T-helper 22 cell (primary cell): ENCODE measurements around the gene RNF217.
"Not testable (repeated sequence)": the region's sequence is repeated elsewhere in the genome, so short reads cannot be mapped to it uniquely, and the experiment has no call there.

Experiments used
- DNase-seq: peaks from one replicate; pipeline ENCODE4 v3.0.0-alpha.2; 2020; ENCODE audit warnings: low read depth

RNF217 gene

DNA sequence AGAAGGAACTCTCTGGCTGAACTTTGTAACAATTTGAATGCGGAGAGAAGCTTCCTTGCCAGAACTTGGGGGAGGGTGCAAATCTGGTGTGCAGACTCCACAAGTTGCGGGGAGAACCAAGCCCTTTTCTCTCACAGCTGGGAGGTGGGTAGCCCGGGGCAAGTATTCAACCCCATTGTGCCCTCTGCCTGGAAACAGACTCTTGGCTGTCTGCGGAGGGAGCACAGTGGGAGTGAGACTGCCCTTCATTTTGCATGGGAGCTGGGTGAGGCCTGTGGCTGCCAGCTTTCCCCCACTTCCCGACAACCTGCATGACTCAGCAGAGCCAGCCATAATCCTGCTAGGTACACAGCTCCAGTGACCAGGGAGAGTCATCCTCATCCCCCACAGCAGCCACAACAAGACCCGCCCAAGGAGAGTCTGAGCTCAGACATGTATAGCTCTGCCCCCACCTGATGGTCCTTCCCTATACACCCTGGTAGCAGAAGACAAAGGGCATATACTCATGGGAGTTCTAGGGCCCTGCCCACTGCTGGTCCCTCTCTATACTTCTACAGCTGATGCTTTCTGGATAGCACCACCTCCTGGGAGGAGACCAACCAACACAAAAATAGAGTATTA, 161.9 kb downstream of the RNF217 start:
- DNase-seq = no peak

DNA sequence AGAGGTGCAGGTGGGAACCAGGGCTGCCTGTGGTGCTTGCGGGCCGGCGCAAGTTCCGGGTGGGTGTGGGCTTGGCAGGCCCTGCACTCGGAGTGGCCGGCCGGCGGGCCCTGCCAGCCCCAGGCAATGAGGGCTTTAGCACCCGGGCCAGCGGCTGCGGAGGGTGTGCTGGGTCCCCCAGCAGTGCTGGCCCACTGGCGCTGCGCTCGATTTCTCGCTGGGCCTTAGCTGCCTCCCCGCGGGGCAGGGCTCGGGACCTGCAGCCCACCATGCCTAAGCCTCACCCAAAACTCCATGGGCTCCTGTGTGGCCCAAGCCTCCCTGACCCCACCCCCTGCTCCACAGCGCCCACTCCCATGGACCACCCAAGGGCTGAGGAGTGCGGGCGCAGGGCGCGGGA, 163.6 kb downstream of the RNF217 start:
- DNase-seq = not testable (repeated sequence)

DNA sequence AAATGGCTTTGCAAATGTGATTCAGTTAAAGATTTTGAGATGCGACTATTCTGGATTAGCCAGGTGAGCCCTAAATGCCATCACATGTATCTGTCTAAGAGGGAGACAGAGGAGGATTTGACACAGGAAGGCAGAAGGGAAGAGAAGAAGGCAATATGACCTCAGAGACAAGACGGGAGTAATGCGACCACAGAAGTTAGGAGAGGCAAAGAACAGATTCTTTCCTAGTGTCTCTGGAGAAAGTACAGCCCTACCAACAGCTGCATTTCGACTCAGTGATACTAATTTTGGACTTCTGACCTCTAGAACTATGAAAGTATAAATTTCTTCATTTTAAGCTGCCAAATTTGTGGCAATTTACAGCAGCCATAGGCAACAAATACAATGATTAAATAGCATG, 167.1 kb downstream of the RNF217 start:
- DNase-seq = no peak

DNA sequence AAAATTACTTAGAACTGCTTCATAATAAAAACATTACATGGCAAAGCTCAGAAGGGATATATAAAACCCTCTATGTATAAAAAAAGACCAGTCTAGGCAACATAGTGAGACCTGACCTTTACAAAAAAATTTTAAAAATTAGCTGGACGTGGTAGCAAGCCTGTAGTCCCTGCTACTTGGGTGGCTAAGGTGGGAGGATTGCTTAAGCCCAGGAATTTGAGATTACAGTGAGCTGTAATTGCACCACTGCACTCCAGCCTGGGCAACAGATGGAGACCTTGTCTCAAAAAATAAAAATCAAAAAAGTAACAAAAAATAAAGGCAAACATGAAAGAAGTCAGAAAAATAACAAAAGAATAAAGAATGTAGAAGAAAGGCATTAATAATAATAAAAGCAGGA, 169.8 kb downstream of the RNF217 start:
- DNase-seq = no peak

DNA sequence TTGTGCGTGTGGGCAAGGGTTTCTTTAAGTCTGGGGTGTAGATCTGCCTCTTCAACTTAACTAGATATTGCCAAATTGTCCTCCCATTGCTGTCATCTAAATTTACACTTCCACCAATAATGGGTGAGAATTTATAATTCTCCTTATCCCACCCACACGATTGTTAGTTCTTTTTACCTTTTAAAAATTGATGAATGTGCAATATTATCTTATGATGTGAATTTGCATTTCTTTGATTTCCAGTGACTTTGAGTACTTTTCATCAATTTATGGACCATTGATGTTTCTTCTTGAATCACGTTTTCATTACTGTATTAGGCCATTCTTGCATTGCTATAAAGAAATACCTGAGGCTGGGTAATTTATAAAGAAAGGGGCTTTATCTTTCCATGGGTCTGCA, 174.1 kb downstream of the RNF217 start:
- DNase-seq = no peak

DNA sequence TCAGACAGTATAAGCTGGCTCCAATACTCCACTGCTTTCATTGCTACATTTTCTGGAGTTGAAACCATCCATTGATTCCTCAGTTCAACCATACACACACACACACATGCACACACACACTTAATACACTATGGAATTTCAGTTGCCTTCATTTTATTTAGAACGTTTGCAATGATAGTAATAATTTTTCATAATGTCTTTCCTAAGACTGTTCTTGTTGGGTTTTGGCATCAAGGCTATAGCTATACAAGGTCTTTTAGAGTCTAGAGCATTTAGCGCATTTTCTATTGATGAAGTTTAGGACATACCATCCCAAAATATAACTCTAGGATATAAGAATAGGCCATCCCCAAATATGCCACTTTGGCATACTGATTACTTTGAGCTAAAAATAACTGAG, 175.8 kb downstream of the RNF217 start:
- DNase-seq = no peak

DNA sequence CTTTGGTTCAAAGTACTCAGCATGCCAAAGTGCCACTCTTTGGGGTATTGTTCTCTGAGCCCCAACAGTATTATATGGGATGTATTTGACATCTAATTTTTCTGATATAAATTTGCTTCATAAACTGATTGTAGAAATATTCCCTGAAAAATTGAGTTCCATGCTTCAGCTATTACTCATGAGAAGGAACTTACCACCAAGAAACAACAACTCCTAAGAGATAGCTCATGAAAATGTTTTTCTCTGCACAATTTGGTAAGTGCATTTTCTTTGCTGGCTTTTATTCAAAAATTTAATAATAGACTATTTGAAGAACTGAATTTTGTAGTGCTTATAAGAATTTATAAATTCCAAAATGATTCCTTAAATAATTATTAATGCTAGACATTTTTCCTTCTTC, 178.6 kb downstream of the RNF217 start:
- DNase-seq = no peak
